Measurements from ENCODE around the gene TRIM16. TPM values are rescaled to one million over a fixed set of nuclear protein-coding genes. Genes with fewer than 3 reads are reported as not detected.
"Not testable (repeated sequence)": the region's sequence is repeated elsewhere in the genome, so short reads cannot be mapped to it uniquely, and the experiment has no call there.

Gene TRIM16
- total RNA-seq, 1 donor, result 56.1 TPM

DNA sequence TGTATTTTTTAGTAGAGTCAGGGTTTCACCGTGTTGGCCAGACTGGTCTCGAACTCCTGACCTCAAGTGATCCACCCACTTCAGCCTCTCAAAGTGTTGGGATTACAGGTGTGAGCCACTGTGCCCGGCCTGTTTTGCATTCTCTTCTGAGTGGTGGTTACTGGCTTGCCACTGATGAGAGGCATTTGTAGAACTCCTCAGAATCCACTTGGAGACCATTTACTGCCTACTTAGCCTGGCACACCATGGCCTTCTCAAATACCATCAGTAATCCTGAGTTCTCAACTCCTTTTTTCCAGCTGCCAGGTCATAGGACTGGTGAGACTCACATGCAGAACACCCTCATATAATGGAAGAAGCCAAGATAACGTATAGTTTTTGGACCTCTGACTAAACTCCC is 42.1 kb downstream of the TRIM16 start:
- H3K4me3 ChIP-seq (ENCODE audit: insufficient read depth, low read length); H3K9me3 ChIP-seq (ENCODE audit: low read depth, low read length); H4K20me1 ChIP-seq (ENCODE audit: insufficient read depth, low read length); H2AFZ ChIP-seq (ENCODE audit: low read length); H3K27me3 ChIP-seq (ENCODE audit: insufficient read depth, low read length); H3K79me2 ChIP-seq (ENCODE audit: insufficient read depth, low read length); H3K36me3 ChIP-seq (ENCODE audit: insufficient read depth, low read length); H3K4me1 ChIP-seq (ENCODE audit: insufficient read depth, low read length); H3K27ac ChIP-seq (ENCODE audit: low read depth, low read length); DNase-seq (ENCODE audit: insufficient read length, low spot score, missing footprints); H3K4me2 ChIP-seq (ENCODE audit: insufficient read depth, low read length): not testable (repeated sequence)

DNA sequence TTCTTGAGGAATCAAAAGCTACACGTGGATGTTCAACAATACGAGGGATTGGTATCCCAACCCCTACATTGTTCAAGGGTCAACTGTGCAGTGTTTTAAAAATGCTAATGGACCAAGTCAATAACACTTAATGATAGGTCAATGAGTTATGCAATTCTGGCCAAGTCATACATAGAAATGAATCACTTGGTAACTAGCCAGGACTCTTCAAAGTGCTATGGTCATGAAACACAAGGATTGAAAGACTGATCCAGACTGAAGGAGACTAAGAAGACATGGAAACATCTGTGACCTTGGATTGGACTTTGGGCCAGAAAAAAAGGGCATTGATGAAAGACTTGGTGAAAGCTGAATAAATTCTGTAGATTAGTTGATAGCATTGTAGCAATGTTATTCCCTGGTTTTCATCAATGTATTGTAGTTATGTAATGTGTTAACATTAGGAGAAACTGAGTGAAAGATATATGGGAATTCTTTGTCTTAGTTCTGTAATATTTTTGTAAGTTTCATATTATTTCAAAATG is 53.1 kb downstream of the TRIM16 start:
- not testable (repeated sequence) for H4K20me1 ChIP-seq (ENCODE audit: insufficient read depth, low read length); H3K79me2 ChIP-seq (ENCODE audit: insufficient read depth, low read length); H3K27ac ChIP-seq (ENCODE audit: low read depth, low read length); H3K9me3 ChIP-seq (ENCODE audit: low read depth, low read length); H3K27me3 ChIP-seq (ENCODE audit: insufficient read depth, low read length); H3K36me3 ChIP-seq (ENCODE audit: insufficient read depth, low read length); H2AFZ ChIP-seq (ENCODE audit: low read length); DNase-seq (ENCODE audit: insufficient read length, low spot score, missing footprints); H3K4me3 ChIP-seq (ENCODE audit: insufficient read depth, low read length); H3K4me1 ChIP-seq (ENCODE audit: insufficient read depth, low read length); H3K4me2 ChIP-seq (ENCODE audit: insufficient read depth, low read length)

DNA sequence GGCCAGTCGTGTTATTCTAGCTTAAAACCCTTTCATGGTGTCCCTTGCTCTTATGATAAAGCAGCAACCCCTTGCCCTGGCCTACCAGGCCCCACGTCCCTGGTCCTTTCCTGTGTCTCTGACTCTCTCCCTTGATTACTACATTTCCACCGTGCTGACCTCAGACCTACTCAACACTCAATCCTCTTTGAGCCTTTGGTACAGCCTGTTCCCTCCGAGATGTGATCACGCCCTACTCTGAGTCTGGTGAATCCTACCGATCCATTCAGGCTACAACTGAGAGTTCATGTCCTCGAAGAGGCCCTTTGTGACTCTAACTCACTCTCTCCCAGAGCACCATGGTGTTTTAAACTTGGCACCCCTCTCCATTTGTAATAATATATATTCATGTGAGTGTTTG is 54.1 kb downstream of the TRIM16 start:
- not testable (repeated sequence) for H3K4me1 ChIP-seq (ENCODE audit: insufficient read depth, low read length); H4K20me1 ChIP-seq (ENCODE audit: insufficient read depth, low read length); H3K79me2 ChIP-seq (ENCODE audit: insufficient read depth, low read length); H3K27ac ChIP-seq (ENCODE audit: low read depth, low read length); H3K9me3 ChIP-seq (ENCODE audit: low read depth, low read length); DNase-seq (ENCODE audit: insufficient read length, low spot score, missing footprints); H3K27me3 ChIP-seq (ENCODE audit: insufficient read depth, low read length); H3K4me3 ChIP-seq (ENCODE audit: insufficient read depth, low read length); H3K36me3 ChIP-seq (ENCODE audit: insufficient read depth, low read length); H3K4me2 ChIP-seq (ENCODE audit: insufficient read depth, low read length); H2AFZ ChIP-seq (ENCODE audit: low read length)

DNA sequence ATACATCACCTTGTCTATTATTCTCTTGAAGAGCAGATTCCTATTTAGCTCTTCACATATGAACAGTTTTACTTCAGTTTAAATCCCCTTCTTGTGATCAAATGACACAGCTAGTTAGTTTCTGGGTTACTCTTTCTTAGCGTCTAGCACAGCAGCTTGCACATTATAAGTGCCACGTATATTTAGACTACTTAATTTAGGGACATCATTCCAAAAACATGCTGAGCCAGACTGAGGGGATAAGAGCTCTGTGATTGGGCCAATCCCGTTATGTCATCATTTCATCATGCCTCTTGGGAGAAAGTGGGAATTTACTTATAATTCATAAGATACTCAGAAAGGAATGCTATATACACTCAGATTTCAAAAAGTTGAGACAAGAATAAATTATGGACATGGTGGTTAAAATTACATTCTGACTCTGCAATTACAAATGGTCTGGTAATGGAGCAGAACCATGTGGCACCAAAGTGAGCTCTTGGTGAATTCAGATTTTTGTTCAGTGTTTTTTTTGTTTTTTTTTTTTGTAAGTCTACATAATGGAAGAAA is 60.4 kb downstream of the TRIM16 start:
- peak; percentile 19 for DNase-seq (ENCODE audit: insufficient read length, low spot score, missing footprints)
- H2AFZ ChIP-seq (ENCODE audit: low read length); H4K20me1 ChIP-seq (ENCODE audit: insufficient read depth, low read length); H3K79me2 ChIP-seq (ENCODE audit: insufficient read depth, low read length); H3K4me3 ChIP-seq (ENCODE audit: insufficient read depth, low read length); H3K27ac ChIP-seq (ENCODE audit: low read depth, low read length); H3K36me3 ChIP-seq (ENCODE audit: insufficient read depth, low read length); H3K4me2 ChIP-seq (ENCODE audit: insufficient read depth, low read length); H3K27me3 ChIP-seq (ENCODE audit: insufficient read depth, low read length); H3K4me1 ChIP-seq (ENCODE audit: insufficient read depth, low read length); H3K9me3 ChIP-seq (ENCODE audit: low read depth, low read length): not testable (repeated sequence)

DNA sequence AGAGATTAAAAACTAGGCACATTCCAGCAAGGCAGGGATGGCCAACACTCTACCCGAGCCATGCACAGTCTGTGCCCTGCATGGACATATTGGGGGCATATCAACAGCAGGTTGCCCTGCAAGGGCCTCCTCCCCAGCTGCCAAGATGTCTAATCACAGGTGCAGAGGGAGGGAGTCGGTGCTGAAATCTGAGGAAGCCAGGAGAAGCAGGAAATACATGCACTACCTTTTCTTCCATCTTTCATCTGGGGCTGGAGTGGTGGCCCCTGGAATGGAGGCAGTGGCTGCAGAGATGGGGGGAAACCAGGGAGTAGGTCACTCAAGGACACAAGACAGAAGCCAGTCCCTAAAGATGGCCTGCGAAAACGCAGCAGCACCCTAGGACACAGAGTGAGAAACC is 60.9 kb downstream of the TRIM16 start:
- not testable (repeated sequence) for H3K4me2 ChIP-seq (ENCODE audit: insufficient read depth, low read length); H2AFZ ChIP-seq (ENCODE audit: low read length); H3K27ac ChIP-seq (ENCODE audit: low read depth, low read length); H3K36me3 ChIP-seq (ENCODE audit: insufficient read depth, low read length); DNase-seq (ENCODE audit: insufficient read length, low spot score, missing footprints); H3K4me1 ChIP-seq (ENCODE audit: insufficient read depth, low read length); H3K4me3 ChIP-seq (ENCODE audit: insufficient read depth, low read length); H3K27me3 ChIP-seq (ENCODE audit: insufficient read depth, low read length); H4K20me1 ChIP-seq (ENCODE audit: insufficient read depth, low read length); H3K9me3 ChIP-seq (ENCODE audit: low read depth, low read length); H3K79me2 ChIP-seq (ENCODE audit: insufficient read depth, low read length)

DNA sequence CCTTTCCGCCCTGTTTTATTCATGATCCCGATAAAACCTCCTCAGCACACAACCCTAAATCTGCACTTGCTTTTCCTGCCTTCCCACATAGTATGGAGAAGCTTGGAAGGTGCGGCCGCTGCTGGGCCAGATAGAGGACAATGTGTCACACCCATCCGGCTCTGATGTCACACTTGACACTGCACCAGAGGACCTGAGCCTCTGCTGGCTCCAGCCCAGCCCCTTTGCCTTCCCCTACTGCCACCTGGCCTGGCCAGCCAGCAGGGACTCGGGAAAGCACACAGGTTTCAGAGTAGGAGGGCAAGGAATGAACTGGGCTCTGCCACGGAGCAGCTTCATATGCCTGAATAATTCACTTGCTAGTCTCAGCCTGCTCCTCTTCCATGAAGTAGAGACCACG is 62.0 kb downstream of the TRIM16 start:
- not testable (repeated sequence) for H3K4me3 ChIP-seq (ENCODE audit: insufficient read depth, low read length); H3K27ac ChIP-seq (ENCODE audit: low read depth, low read length); H3K4me2 ChIP-seq (ENCODE audit: insufficient read depth, low read length); H4K20me1 ChIP-seq (ENCODE audit: insufficient read depth, low read length); H3K9me3 ChIP-seq (ENCODE audit: low read depth, low read length); H3K4me1 ChIP-seq (ENCODE audit: insufficient read depth, low read length); H3K27me3 ChIP-seq (ENCODE audit: insufficient read depth, low read length); H3K36me3 ChIP-seq (ENCODE audit: insufficient read depth, low read length); H3K79me2 ChIP-seq (ENCODE audit: insufficient read depth, low read length); H2AFZ ChIP-seq (ENCODE audit: low read length); DNase-seq (ENCODE audit: insufficient read length, low spot score, missing footprints)

DNA sequence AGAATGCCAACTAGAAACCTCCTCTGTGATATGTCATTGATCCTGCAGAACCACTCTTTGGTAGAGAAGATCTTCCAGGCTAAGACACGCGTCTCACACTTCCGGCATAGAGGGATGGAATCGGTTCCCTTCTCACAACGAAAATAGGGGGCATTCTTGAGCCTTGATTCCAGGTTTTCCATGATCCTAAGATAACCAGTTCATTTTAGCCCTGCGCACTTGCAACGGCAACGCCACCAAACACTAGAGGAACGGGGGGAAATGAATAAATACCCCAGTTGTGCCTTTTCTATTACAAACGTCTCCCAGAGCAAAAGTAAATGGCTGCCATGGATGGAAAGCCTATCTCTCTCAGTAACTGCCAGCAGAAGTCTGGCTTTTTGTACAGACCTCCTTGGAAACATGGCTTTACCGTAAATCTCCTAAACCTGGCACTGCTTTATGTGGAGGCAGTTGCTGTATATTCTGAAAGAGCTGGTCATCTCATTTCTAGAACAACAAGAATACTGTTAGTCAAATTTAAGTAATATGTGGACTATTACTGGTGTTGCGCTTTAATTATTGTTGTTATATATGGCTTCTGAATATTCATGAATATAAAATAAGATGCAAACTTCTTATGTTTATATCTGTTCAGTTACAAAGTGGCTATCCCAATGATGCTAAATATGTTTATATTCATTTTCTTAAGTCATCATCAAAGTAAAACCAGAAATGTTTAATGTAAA is 64.6 kb downstream of the TRIM16 start, which contains the start of gene FBXW10B:
TSS of gene FBXW10B (minus strand) at position 374 of the 728 bp plus-strand sequence. CDS start at position 182, 192 bp downstream.
- not testable (repeated sequence) for H3K4me1 ChIP-seq (ENCODE audit: insufficient read depth, low read length); H3K4me3 ChIP-seq (ENCODE audit: insufficient read depth, low read length); H4K20me1 ChIP-seq (ENCODE audit: insufficient read depth, low read length); H3K27ac ChIP-seq (ENCODE audit: low read depth, low read length); H3K27me3 ChIP-seq (ENCODE audit: insufficient read depth, low read length); H3K36me3 ChIP-seq (ENCODE audit: insufficient read depth, low read length); H3K79me2 ChIP-seq (ENCODE audit: insufficient read depth, low read length); H3K9me3 ChIP-seq (ENCODE audit: low read depth, low read length); DNase-seq (ENCODE audit: insufficient read length, low spot score, missing footprints)
- Histone ChIP-seq H3K4me2 (ENCODE audit: insufficient read depth, low read length) (peak within 1 kb of the TSS; percentile 48), H2AFZ (ENCODE audit: low read length) (peak within 1 kb of the TSS; percentile 56)

DNA sequence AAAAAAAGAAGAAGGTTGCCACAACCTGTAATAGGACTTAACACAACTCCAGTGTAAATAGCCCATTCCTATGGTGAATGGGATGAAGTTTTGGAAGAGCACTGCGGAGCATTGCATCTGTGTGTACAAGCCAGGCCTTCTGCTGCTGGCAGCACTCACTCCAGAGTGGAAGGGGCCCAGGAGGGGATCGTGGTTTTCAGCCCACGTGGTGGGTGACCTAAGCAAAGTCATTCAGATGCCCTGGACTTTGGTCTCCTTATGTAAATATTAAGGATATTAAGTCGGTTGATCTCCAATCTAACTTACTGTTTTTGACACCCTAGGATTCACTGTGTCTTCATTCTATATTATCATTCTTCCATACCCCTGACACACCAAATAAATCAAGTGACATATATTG is 67.3 kb downstream of the TRIM16 start:
- H4K20me1 ChIP-seq (ENCODE audit: insufficient read depth, low read length); H3K79me2 ChIP-seq (ENCODE audit: insufficient read depth, low read length); H3K4me3 ChIP-seq (ENCODE audit: insufficient read depth, low read length); H2AFZ ChIP-seq (ENCODE audit: low read length); H3K27me3 ChIP-seq (ENCODE audit: insufficient read depth, low read length); H3K27ac ChIP-seq (ENCODE audit: low read depth, low read length); H3K36me3 ChIP-seq (ENCODE audit: insufficient read depth, low read length); DNase-seq (ENCODE audit: insufficient read length, low spot score, missing footprints); H3K4me1 ChIP-seq (ENCODE audit: insufficient read depth, low read length); H3K4me2 ChIP-seq (ENCODE audit: insufficient read depth, low read length); H3K9me3 ChIP-seq (ENCODE audit: low read depth, low read length): not testable (repeated sequence)

DNA sequence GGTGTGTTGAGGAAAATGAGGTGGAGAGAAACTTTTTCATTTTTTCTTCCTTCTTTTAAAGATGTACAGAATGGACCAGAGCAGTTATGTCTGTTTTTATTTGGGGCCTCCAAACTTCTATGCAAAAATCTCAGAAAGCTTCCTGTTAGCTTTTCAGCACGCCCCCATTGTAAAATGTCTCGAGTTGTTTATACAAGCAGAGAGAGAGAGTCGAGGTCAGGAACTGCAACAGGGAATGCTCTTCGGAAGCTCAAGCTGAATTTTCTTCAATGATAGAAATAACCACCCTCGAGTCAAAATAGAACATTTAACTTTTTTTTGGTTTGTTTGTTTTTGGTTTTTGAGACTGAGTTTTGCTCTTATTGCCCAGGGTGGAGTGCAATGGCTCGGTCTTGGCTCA is 68.3 kb downstream of the TRIM16 start:
- H3K4me2 ChIP-seq (ENCODE audit: insufficient read depth, low read length); H3K4me3 ChIP-seq (ENCODE audit: insufficient read depth, low read length); H3K36me3 ChIP-seq (ENCODE audit: insufficient read depth, low read length); H2AFZ ChIP-seq (ENCODE audit: low read length); H3K27ac ChIP-seq (ENCODE audit: low read depth, low read length); H3K27me3 ChIP-seq (ENCODE audit: insufficient read depth, low read length); H3K79me2 ChIP-seq (ENCODE audit: insufficient read depth, low read length); H4K20me1 ChIP-seq (ENCODE audit: insufficient read depth, low read length); DNase-seq (ENCODE audit: insufficient read length, low spot score, missing footprints); H3K4me1 ChIP-seq (ENCODE audit: insufficient read depth, low read length); H3K9me3 ChIP-seq (ENCODE audit: low read depth, low read length): not testable (repeated sequence)

Measured in osteoblast (primary cell).